ENCODE data around the gene GPR176.

The GPR176 gene

DNA sequence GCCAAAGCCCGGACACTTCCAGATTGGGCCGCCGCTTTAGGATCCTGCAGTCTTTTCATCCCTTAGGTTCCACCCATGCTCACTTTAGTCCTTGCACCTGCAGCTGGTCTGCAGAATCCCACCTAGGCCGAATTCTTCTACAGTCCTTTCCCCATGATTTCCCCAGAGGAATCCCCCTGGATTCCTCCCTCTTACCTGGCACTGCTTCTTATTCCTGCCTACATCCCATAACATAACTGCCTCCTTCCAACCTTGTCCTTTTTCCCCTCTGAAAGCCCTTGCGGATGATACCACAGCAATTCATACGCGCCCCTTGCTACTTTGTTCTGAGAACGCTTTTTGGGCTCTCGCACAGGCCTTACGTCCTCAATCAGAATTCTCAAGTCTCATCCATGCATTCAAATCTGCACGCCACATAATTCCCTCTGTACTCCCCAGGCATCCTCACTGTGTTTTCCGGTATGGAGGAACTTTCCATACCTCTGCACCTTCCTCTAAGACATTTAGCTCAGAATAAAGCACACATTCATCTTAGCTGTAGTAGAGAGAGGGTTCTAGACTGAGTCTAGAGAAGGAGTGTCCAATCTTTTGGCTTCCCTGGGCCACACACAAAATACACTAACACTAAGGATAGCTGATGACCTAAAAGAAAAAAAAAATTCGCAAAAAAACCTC lies 14.5 kb upstream of the GPR176 start:
- H3K27me3 ChIP-seq (ENCODE audit: insufficient read depth, poor library complexity, severe bottlenecking) = no peaks in the 10 kb centered on the region
- H3K27ac ChIP-seq (replicated peaks) = peak overlapping the region; percentile 82
- peak overlapping the region; percentile 61 for H3K4me3 ChIP-seq (replicated peaks; ENCODE audit: insufficient read depth, low read length)
- TF ChIP-seq CTCF (IDR thresholded peaks at IDR 0.05; ENCODE audit: insufficient read depth, low read length) (no peak), SPI1 (IDR thresholded peaks at IDR 0.05; ENCODE audit: borderline replicate concordance, low read depth) (no peak), REST (IDR thresholded peaks at IDR 0.05; ENCODE audit: insufficient replicate concordance, low read depth) (no peak), GABPA (IDR thresholded peaks at IDR 0.05; ENCODE audit: low read depth) (no peak), POLR2AphosphoS5 (IDR thresholded peaks at IDR 0.05; ENCODE audit: low read depth) (no peak)
- peak in 1 of 2 experiments; percentile 10 for DNase-seq (ENCODE audit: low read depth in 1 of 2, low spot score in 1 of 2)

GRCh38 chr15:39931615-39932014 lies 11.5 kb upstream of the GPR176 start:
- no peak for DNase-seq (ENCODE audit: low read depth in 1 of 2, low spot score in 1 of 2)
- no peak overlapping the region for H3K27ac ChIP-seq (replicated peaks)
- TF ChIP-seq SPI1 (IDR thresholded peaks at IDR 0.05; ENCODE audit: borderline replicate concordance, low read depth) = no peak
- no peak for TF ChIP-seq REST (IDR thresholded peaks at IDR 0.05; ENCODE audit: insufficient replicate concordance, low read depth)
- TF ChIP-seq GABPA (IDR thresholded peaks at IDR 0.05; ENCODE audit: low read depth) = no peak
- peak; percentile 4 for TF ChIP-seq CTCF (IDR thresholded peaks at IDR 0.05; ENCODE audit: insufficient read depth, low read length)
- no peaks in the 10 kb centered on the region for H3K27me3 ChIP-seq (ENCODE audit: insufficient read depth, poor library complexity, severe bottlenecking)
- H3K4me3 ChIP-seq (replicated peaks; ENCODE audit: insufficient read depth, low read length) = no peak overlapping the region

DNA sequence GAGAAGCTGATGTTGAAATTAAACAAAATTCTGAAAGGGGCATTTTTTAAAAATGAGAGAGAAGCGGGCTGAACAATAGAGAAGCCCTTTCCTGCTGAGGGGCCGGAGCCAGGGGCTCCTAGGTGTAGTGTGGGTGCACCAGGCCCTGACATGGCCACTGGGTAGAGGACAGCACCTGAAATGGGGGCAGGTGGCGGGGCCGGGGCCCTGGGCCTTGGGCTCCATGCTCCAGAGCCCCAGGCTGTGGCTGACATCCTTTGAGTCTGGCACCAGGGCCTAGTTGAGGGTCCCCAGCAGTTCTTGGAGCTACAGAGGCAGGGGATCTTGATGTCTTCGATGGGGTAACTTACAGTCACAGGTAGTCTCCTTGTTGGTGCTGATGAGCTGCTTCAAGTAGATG lies 6.5 kb upstream of the GPR176 start:
- no peak for DNase-seq (ENCODE audit: low read depth in 1 of 2, low spot score in 1 of 2)
- no peaks in the 10 kb centered on the region for H3K27me3 ChIP-seq (ENCODE audit: insufficient read depth, poor library complexity, severe bottlenecking)
- H3K27ac ChIP-seq (replicated peaks) = no peak overlapping the region
- TF ChIP-seq SPI1 (IDR thresholded peaks at IDR 0.05; ENCODE audit: borderline replicate concordance, low read depth) (no peak), GABPA (IDR thresholded peaks at IDR 0.05; ENCODE audit: low read depth) (no peak), CTCF (IDR thresholded peaks at IDR 0.05; ENCODE audit: insufficient read depth, low read length) (no peak), REST (IDR thresholded peaks at IDR 0.05; ENCODE audit: insufficient replicate concordance, low read depth) (no peak), POLR2AphosphoS5 (IDR thresholded peaks at IDR 0.05; ENCODE audit: low read depth) (no peak)
- no peak overlapping the region for H3K4me3 ChIP-seq (replicated peaks; ENCODE audit: insufficient read depth, low read length)
